ENCODE data around the gene AGAP3.

The AGAP3 gene

GRCh38 chr7:151124481-151124880, 38.2 kb downstream of the AGAP3 start:
- no peak for DNase-seq (ENCODE audit: low spot score)

- no peak for DNase-seq (ENCODE audit: low spot score)
Observed at GRCh38 chr7:151124899-151125399, 38.7 kb downstream of the AGAP3 start.

GRCh38 chr7:151125470-151125845, 39.2 kb downstream of the AGAP3 start:
- peak; percentile 34 for DNase-seq (ENCODE audit: low spot score)

- peak; percentile 40 for DNase-seq (ENCODE audit: low spot score)
Observed at GRCh38 chr7:151125846-151126481, 39.7 kb downstream of the AGAP3 start.

- DNase-seq (ENCODE audit: low spot score): no peak
Observed at GRCh38 chr7:151126491-151127137, 40.3 kb downstream of the AGAP3 start.

- DNase-seq (ENCODE audit: low spot score): no peak
Observed at GRCh38 chr7:151128144-151128543, 41.9 kb downstream of the AGAP3 start.

- no peak for DNase-seq (ENCODE audit: low spot score)
Observed at GRCh38 chr7:151128716-151129115, 42.4 kb downstream of the AGAP3 start.

- DNase-seq (ENCODE audit: low spot score): no peak
Observed at GRCh38 chr7:151129117-151129959, 43.1 kb downstream of the AGAP3 start.

GRCh38 chr7:151129960-151130591, 43.8 kb downstream of the AGAP3 start:
- no peak for DNase-seq (ENCODE audit: low spot score)

- no peak for DNase-seq (ENCODE audit: low spot score)
Observed at GRCh38 chr7:151130741-151131157, 44.5 kb downstream of the AGAP3 start.

GRCh38 chr7:151131224-151131591, 44.9 kb downstream of the AGAP3 start:
- no peak for DNase-seq (ENCODE audit: low spot score)

- DNase-seq (ENCODE audit: low spot score): no peak
Observed at GRCh38 chr7:151131592-151132293, 45.5 kb downstream of the AGAP3 start.

- DNase-seq (ENCODE audit: low spot score): no peak
Observed at GRCh38 chr7:151132461-151133205, 46.4 kb downstream of the AGAP3 start.

- no peak for DNase-seq (ENCODE audit: low spot score)
Observed at GRCh38 chr7:151133266-151133985, 47.2 kb downstream of the AGAP3 start.

GRCh38 chr7:151133986-151134742, 47.9 kb downstream of the AGAP3 start:
- DNase-seq (ENCODE audit: low spot score): no peak

- no peak for DNase-seq (ENCODE audit: low spot score)
Observed at GRCh38 chr7:151134743-151135524, 48.7 kb downstream of the AGAP3 start.

GRCh38 chr7:151135525-151135845, 49.2 kb downstream of the AGAP3 start:
- no peak for DNase-seq (ENCODE audit: low spot score)

GRCh38 chr7:151135866-151136843, 49.9 kb downstream of the AGAP3 start:
- DNase-seq (ENCODE audit: low spot score): no peak
